NCI-H146 treated with DMSO at 0.1 percent for 48 hours (cell line): ENCODE data around the gene FARP1.

Experiments used
- DNase-seq: peaks from one replicate; lab custom pipeline; 2025; ENCODE audit not compliant: unreplicated experiment; lab: John Stamatoyannopoulos, UW

Gene FARP1

GRCh38 chr13:98438246-98439125 lies 295.6 kb downstream of the FARP1 start:
- no peak for DNase-seq

- DNase-seq, result no peak
Observed at GRCh38 chr13:98439126-98439828, 296.4 kb downstream of the FARP1 start.

GRCh38 chr13:98439896-98440295 lies 297.0 kb downstream of the FARP1 start:
- DNase-seq, result no peak

GRCh38 chr13:98440390-98441055 lies 297.6 kb downstream of the FARP1 start:
- no peak for DNase-seq

DNA sequence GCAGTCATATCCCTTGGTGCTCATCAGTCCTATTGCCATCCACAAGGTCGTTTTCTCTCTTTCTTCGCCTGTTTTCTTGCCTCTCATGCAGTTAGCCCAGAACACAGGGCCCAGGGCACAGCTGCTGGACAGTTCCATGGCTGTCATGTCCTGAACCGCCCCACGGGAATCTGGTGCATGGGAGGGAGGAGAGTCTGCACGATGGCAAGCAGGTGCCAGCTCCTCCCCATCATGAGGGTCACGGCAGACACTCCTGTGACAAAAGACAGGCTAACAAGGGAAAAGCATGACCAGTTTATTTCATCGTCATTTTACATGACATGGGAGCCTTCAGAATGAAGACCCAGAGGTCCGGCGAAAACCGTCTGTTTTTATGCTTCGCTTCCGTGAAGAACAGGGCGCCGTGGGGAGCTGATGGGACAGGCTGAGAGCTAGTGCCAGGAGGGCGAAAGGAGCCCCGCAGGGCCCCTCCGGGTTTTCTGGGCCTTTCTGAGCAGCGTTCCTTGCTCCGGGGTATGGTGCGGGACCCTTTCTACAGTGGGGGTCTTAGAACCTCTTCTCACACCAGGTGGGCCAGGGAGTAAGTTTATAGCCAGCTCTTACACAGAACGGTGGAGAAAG lies 298.3 kb downstream of the FARP1 start:
- DNase-seq, result no peak

DNA sequence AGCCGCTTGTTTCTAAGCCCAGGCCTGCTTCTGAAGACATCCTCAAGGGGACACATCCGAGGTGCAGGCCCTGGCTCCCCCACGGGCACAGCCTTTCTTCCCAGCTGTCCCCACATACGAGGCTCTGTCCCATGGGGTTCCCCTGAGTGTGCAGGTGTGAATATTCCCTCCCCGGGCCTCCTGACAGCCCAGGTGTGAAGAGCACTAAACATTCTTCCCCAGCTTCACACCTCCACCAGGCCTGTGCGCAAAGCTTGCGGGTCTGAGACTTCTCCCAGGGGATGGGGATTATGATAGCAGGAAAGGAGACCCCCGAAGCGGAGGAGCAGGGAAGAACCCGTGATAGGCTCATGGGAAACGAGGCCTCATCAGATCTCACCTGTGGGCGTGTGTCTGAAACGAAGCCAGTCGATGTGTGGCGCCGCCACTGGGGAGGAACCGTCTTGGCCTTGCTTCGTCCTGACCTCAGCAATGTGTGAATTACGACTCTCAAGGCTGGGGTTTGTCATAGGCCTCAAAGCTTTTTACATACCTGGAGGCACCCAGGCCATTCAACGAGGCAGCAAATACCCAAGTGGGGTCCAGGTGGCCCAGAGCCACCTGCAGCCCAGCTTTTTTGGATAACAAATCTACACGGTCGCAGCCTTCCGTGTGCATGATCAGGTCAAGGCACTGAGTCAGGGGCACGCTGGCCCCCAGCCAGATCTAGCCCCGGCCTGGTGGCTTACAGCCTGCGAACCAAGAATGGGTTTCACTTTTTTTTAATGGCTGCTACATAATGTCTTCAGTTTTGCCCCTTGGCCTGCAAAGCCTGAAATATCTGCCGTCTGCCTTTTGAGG lies 299.7 kb downstream of the FARP1 start:
- DNase-seq, result no peak

GRCh38 chr13:98443329-98443728 lies 300.4 kb downstream of the FARP1 start:
- DNase-seq, result no peak

- no peak for DNase-seq
Observed at GRCh38 chr13:98443800-98444325, 301.0 kb downstream of the FARP1 start.

DNA sequence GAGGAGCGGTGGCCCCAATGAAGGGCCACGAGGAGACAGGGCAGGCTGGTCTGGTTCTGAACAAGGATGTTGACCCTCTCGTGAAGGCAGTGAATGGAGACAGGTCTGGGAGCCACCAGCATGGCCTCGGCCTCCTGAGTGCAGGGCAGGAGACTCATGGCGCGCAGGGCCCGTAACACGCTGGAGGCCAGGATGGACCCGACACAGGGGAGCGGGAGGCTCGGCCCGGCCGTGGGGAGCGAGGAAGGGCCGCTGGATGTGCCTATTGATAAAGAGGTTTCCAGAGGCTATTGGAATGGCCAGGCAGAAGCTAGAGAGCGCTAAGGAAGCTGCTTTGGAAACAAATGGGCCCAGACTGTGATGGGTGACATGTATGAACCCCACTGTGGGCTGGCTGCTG lies 301.5 kb downstream of the FARP1 start:
- no peak for DNase-seq

GRCh38 chr13:98445340-98446233 lies 302.7 kb downstream of the FARP1 start:
- no peak for DNase-seq

GRCh38 chr13:98446234-98446621 lies 303.3 kb downstream of the FARP1 start:
- DNase-seq, result no peak

DNA sequence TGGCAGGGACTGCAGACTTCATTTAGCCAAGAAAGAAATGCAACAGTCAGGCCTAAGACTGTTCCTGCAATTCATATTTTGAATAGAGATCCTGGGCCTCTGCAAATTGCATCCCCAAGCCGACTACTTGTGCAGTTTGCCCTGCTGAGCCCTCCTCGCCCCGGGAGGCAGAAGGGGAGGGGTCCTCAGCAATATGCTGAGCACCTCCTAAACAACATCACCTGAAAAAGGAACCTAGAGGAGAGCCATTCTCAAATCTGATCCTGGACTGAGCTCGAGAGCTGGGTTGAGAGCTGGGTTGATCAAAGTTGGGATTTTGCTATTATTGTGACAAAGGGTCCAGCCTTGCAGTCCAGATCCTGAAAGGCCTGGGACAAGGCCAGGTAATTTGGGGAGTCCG lies 304.2 kb downstream of the FARP1 start:
- DNase-seq, result no peak

- no peak for DNase-seq
Observed at GRCh38 chr13:98447881-98448641, 305.2 kb downstream of the FARP1 start.

DNA sequence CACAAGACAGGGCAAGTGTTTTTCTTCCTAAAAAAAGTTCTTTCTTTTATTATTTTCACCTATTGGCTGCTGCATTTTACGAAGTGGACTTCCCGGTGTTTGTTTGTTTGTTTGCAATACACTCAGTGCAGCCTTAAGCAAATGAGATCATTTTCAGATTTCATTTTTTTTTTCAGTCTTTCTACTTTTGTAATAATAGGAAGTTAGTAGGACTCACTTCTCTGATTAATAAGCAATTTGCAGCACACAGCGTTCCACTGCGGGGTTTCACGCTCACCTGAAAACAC lies 305.7 kb downstream of the FARP1 start:
- no peak for DNase-seq

DNA sequence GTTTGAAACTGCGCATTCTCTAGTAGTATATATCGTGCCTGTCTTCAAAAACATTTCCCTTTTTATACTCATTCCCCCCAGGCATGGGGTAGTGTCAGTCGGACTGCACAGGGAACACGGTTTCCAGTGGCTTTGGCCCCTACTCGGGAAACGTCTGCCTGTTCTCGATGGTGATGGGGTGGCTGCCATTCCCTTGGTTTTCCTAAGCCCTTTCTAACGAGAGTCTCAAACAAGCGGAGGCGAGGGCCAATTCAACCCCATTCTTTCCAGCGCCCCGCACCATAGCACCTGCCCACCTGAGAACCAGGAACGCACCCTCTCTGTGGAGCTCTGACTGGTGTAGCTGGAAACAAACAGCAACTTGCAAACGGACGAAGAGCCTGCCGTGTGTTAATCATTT lies 306.4 kb downstream of the FARP1 start:
- no peak for DNase-seq

GRCh38 chr13:98450026-98450425 lies 307.1 kb downstream of the FARP1 start:
- DNase-seq, result no peak

DNA sequence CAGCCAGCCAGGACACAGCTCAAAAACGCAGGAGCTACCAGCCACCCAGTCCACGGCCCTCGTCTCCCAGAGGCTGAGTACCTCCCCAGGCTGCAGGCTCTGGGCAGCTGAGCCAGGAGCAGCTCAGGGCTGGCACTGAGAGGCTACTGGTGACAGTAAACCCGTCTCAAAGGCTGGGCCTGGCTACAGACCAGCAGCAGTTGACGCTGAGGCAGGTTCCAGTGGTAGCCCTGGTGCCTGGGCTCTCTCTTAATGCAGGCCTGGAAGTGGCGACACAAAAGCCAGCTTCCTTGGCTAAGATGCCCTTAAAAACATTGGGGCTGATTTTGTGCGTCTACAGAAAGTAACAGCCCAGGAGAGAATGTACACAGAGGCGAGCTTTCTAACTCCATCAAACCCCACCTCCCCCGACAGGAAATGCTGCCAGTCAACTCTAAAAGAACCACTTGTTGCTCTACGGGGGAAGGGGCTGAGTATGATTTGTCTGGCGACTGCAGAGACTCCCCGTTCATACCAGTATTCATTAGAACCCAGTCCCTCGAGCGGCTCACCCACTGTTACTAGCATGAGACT lies 307.7 kb downstream of the FARP1 start:
- no peak for DNase-seq

DNA sequence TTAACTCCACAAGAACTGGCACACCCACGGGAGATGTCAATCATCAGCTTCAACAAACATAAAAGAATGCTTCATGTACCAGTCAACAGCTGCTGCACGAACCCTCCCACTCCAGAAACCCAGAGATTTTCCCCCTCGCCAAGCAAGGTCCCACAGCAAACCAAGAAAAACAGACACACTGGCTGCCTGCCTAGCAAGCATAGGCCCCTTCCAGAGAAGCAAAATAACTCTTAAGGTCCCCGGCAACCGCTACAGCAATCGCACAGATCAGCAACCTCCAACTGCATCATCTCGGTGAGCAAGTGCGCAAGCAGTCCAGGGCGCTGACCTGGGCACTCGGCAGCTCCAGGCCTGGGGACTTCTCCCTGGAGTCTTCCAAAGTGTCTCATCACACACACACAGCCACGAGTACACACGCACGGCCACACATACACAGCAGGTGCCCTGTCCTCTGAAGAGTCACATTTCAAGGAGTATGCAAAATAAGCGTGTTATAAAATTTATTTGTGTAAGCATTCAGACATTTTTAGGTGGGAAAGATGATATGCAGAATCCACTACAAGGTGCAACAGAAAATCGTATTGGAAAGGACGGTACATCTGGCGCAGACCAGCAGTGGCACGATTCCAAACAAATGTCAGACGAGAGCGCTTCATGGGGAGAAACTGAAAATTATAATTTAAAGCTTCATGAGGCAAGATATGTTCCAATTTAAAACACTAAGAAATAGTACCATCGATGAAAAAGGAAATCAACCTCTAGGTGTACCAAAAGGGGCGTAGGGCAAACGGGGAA lies 309.0 kb downstream of the FARP1 start:
- no peak for DNase-seq
